Naive thymus-derived CD8-positive, alpha-beta T cell (primary cell): ENCODE measurements around the gene PADI1. TPM values are rescaled to one million over a fixed set of nuclear protein-coding genes. Genes with fewer than 3 reads are reported as not detected.
A peak's percentile ranks its signal among the peaks of the same experiment; 100 is the strongest.

ENCODE experiments used
- ATAC-seq, 2 donors: fragments of 150-1000 bp; cut with Tn5 transposase in 1 of 2; sonication (Bioruptor Pico), chemical (Tn5 transposase) in 1 of 2; 1 replicate in 1 of 2; 2 replicates in 1 of 2; pipeline ENCODE4 v1.10.0; 2021; ENCODE audit warnings: mild to moderate bottlenecking in 2 of 2, moderate library complexity in 2 of 2
- POLR2A ChIA-PET: fragments of 350-600 bp; sonication (Branson Sonifier 250); formaldehyde crosslinking; loops from one replicate; lab custom pipeline; 2021; ENCODE audit warnings: antibody characterized with exemption; lab: Charles Lee
- DNase-seq, 10 donors: peaks; one replicate each; pipeline versions ENCODE4 v3.0.0 to v3.0.0-alpha.2; 2020 to 2022
- H3K27ac Mint-ChIP-seq, 10 donors: one replicate each; pipeline ENCODE4 v1.8.0; 2020 to 2022; ENCODE audit warnings: mild to moderate bottlenecking in 10 of 10, mixed read lengths in 10 of 10, moderate library complexity in 4 of 10, inconsistent platforms in 1 of 10
- H3K27me3 Mint-ChIP-seq, 5 donors: one replicate each; pipeline ENCODE4 v1.8.0; 2021 to 2022; ENCODE audit warnings: mixed read lengths in 5 of 5
- H3K36me3 Mint-ChIP-seq, 3 donors: one replicate each; pipeline ENCODE4 v1.8.0; 2020 to 2022; ENCODE audit warnings: mixed read lengths in 3 of 3, mild to moderate bottlenecking in 2 of 3, inconsistent platforms in 1 of 3
- H3K4me1 Mint-ChIP-seq, 4 donors: one replicate each; pipeline ENCODE4 v1.8.0; 2021 to 2022; ENCODE audit warnings: mixed read lengths in 4 of 4
- H3K4me3 Mint-ChIP-seq, 10 donors: one replicate each; pipeline ENCODE4 v1.8.0; 2020 to 2022; ENCODE audit warnings: mild to moderate bottlenecking in 10 of 10, mixed read lengths in 10 of 10, moderate library complexity in 6 of 10, inconsistent platforms in 1 of 10
- H3K9me3 Mint-ChIP-seq, 9 donors: one replicate each; pipeline ENCODE4 v1.8.0; 2020 to 2022; ENCODE audit warnings: mixed read lengths in 9 of 9, mild to moderate bottlenecking in 3 of 9, inconsistent platforms in 1 of 9, moderate library complexity in 1 of 9
- polyA plus RNA-seq, 3 donors: library from polyadenylated mRNA; unstranded; fragments of 300-500 nt; fragmentation: Illumina TruSeq; gene quantifications; one replicate each; pipeline ENCODE4 v1.2.3, GENCODE V29; 2021
- total RNA-seq, 8 experiments: library from RNA in 2 of 8; stranded (reverse) in 2 of 8; gene quantifications; one replicate each; pipeline ENCODE4 v1.2.3 and lab custom pipeline; 2021 to 2026

Gene PADI1
- total and polyA plus RNA-seq, 5 experiments from 2014 or later = not detected

- POLR2A ChIA-PET = no interaction called here
- DNase-seq (no peak), ATAC-seq (no peak)
- H3K27ac Mint-ChIP-seq = no peak overlapping the region
- peaks cover 4 to 26% (median 18%) of the 10 kb centered on the region in 5 donors for H3K27me3 Mint-ChIP-seq
- no peaks in the 10 kb centered on the region for H3K4me1 Mint-ChIP-seq
- H3K9me3 Mint-ChIP-seq = peaks cover 0 to 4% (median 0%) of the 10 kb centered on the region in 9 donors
- no peak overlapping the region for H3K4me3 Mint-ChIP-seq
- H3K36me3 Mint-ChIP-seq = no peaks in the 10 kb centered on the region
Observed at GRCh38 chr1:17258116-17258757, 53.3 kb downstream of the PADI1 start.

- H3K4me3 Mint-ChIP-seq = no peak overlapping the region
- H3K27ac Mint-ChIP-seq = no peak overlapping the region
- peaks cover 0 to 4% (median 0%) of the 10 kb centered on the region in 9 donors for H3K9me3 Mint-ChIP-seq
- no peak for DNase-seq
- no peaks in the 10 kb centered on the region for H3K36me3 Mint-ChIP-seq
- ATAC-seq = no peak
- POLR2A ChIA-PET = no interaction called here
- no peaks in the 10 kb centered on the region for H3K4me1 Mint-ChIP-seq
- peaks cover 4 to 26% (median 18%) of the 10 kb centered on the region in 5 donors for H3K27me3 Mint-ChIP-seq
Observed at GRCh38 chr1:17258758-17259130, 53.8 kb downstream of the PADI1 start.

- no peak overlapping the region for H3K4me3 Mint-ChIP-seq
- H3K27ac Mint-ChIP-seq = peak overlapping the region in 1 of 10 donors; percentile 29
- H3K9me3 Mint-ChIP-seq = peaks cover 0 to 4% (median 0%) of the 10 kb centered on the region in 9 donors
- no peaks in the 10 kb centered on the region for H3K4me1 Mint-ChIP-seq
- peaks cover 4 to 26% (median 18%) of the 10 kb centered on the region in 5 donors for H3K27me3 Mint-ChIP-seq
- H3K36me3 Mint-ChIP-seq = no peaks in the 10 kb centered on the region
- no peak for ATAC-seq
- DNase-seq = no peak
- POLR2A ChIA-PET = no interaction called here
Observed at GRCh38 chr1:17259233-17259873, 54.4 kb downstream of the PADI1 start.

GRCh38 chr1:17260264-17260663 is 55.3 kb downstream of the PADI1 start:
- POLR2A ChIA-PET = no interaction called here
- H3K36me3 Mint-ChIP-seq = no peaks in the 10 kb centered on the region
- H3K9me3 Mint-ChIP-seq = peaks cover 0 to 4% (median 0%) of the 10 kb centered on the region in 9 donors
- DNase-seq = no peak
- no peak overlapping the region for H3K4me3 Mint-ChIP-seq
- no peak overlapping the region for H3K27ac Mint-ChIP-seq
- no peaks in the 10 kb centered on the region for H3K4me1 Mint-ChIP-seq
- peaks cover 4 to 26% (median 18%) of the 10 kb centered on the region in 5 donors for H3K27me3 Mint-ChIP-seq
- ATAC-seq = no peak

- Mint-ChIP-seq H3K9me3 (peaks cover 0 to 4% (median 0%) of the 10 kb centered on the region in 9 donors), H3K27ac (no peak overlapping the region), H3K36me3 (no peaks in the 10 kb centered on the region), H3K4me1 (no peaks in the 10 kb centered on the region), H3K27me3 (peaks cover 4 to 23% (median 18%) of the 10 kb centered on the region in 5 donors), H3K4me3 (no peak overlapping the region)
- no peak for ATAC-seq
- POLR2A ChIA-PET = no interaction called here
- DNase-seq = no peak
Observed at GRCh38 chr1:17260738-17261137, 55.8 kb downstream of the PADI1 start.

GRCh38 chr1:17263936-17264335 is 59.0 kb downstream of the PADI1 start:
- Mint-ChIP-seq H3K27me3 (peaks cover 0 to 18% (median 8%) of the 10 kb centered on the region in 5 donors), H3K4me3 (no peak overlapping the region), H3K4me1 (no peaks in the 10 kb centered on the region), H3K27ac (no peak overlapping the region), H3K9me3 (peaks cover 0 to 4% (median 0%) of the 10 kb centered on the region in 9 donors), H3K36me3 (no peaks in the 10 kb centered on the region)
- ATAC-seq (no peak), DNase-seq (no peak)
- POLR2A ChIA-PET = interaction anchor here (0.9 kb wide), 1 partner anchor 16 kb away, joined by 3 read pairs; no protein-coding TSS in a partner anchor

GRCh38 chr1:17264470-17264869 is 59.5 kb downstream of the PADI1 start:
- H3K4me1 Mint-ChIP-seq = no peaks in the 10 kb centered on the region
- ATAC-seq (no peak), DNase-seq (no peak)
- H3K27me3 Mint-ChIP-seq = peaks cover 0 to 15% (median 5%) of the 10 kb centered on the region in 5 donors
- no peak overlapping the region for H3K27ac Mint-ChIP-seq
- POLR2A ChIA-PET = interaction anchor here (0.9 kb wide), 1 partner anchor 16 kb away, joined by 3 read pairs; no protein-coding TSS in a partner anchor
- H3K9me3 Mint-ChIP-seq = peaks cover 0 to 4% (median 0%) of the 10 kb centered on the region in 9 donors
- no peaks in the 10 kb centered on the region for H3K36me3 Mint-ChIP-seq
- H3K4me3 Mint-ChIP-seq = no peak overlapping the region

- Mint-ChIP-seq H3K27me3 (peaks cover 0 to 8% (median 5%) of the 10 kb centered on the region in 5 donors), H3K27ac (no peak overlapping the region), H3K36me3 (no peaks in the 10 kb centered on the region), H3K4me1 (no peaks in the 10 kb centered on the region), H3K4me3 (no peak overlapping the region), H3K9me3 (peaks cover 0 to 4% (median 0%) of the 10 kb centered on the region in 9 donors)
- POLR2A ChIA-PET = no interaction called here
- ATAC-seq = no peak
- no peak for DNase-seq
Observed at GRCh38 chr1:17265162-17265561, 60.2 kb downstream of the PADI1 start.

GRCh38 chr1:17265950-17266349 is 61.0 kb downstream of the PADI1 start:
- Mint-ChIP-seq H3K36me3 (no peaks in the 10 kb centered on the region), H3K27ac (no peak overlapping the region), H3K4me3 (no peak overlapping the region), H3K9me3 (peaks cover 0 to 4% (median 0%) of the 10 kb centered on the region in 9 donors), H3K4me1 (no peaks in the 10 kb centered on the region), H3K27me3 (peaks cover 0 to 5% (median 0%) of the 10 kb centered on the region in 5 donors)
- POLR2A ChIA-PET = no interaction called here
- DNase-seq (no peak), ATAC-seq (no peak)

- Mint-ChIP-seq H3K36me3 (no peaks in the 10 kb centered on the region), H3K4me1 (no peaks in the 10 kb centered on the region), H3K9me3 (no peaks in the 10 kb centered on the region), H3K27me3 (peaks cover 0 to 15% (median 6%) of the 10 kb centered on the region in 5 donors), H3K4me3 (no peak overlapping the region), H3K27ac (no peak overlapping the region)
- ATAC-seq (no peak), DNase-seq (no peak)
- POLR2A ChIA-PET = no interaction called here
Observed at GRCh38 chr1:17270891-17271765, 66.2 kb downstream of the PADI1 start.

- Mint-ChIP-seq H3K4me1 (no peaks in the 10 kb centered on the region), H3K27me3 (peaks cover 0 to 20% (median 6%) of the 10 kb centered on the region in 5 donors), H3K27ac (no peak overlapping the region), H3K36me3 (no peaks in the 10 kb centered on the region), H3K9me3 (no peaks in the 10 kb centered on the region), H3K4me3 (no peak overlapping the region)
- DNase-seq (no peak), ATAC-seq (no peak)
- POLR2A ChIA-PET = no interaction called here
Observed at GRCh38 chr1:17272066-17272465, 67.1 kb downstream of the PADI1 start.

- no peak for ATAC-seq
- DNase-seq = no peak
- Mint-ChIP-seq H3K4me1 (no peaks in the 10 kb centered on the region), H3K27ac (no peak overlapping the region), H3K9me3 (no peaks in the 10 kb centered on the region), H3K4me3 (no peak overlapping the region), H3K27me3 (peaks cover 0 to 23% (median 9%) of the 10 kb centered on the region in 5 donors), H3K36me3 (no peaks in the 10 kb centered on the region)
- POLR2A ChIA-PET = no interaction called here
Observed at GRCh38 chr1:17272646-17273045, 67.7 kb downstream of the PADI1 start.

GRCh38 chr1:17273096-17273495 is 68.2 kb downstream of the PADI1 start:
- no peak overlapping the region for H3K4me3 Mint-ChIP-seq
- H3K27me3 Mint-ChIP-seq = peaks cover 0 to 23% (median 9%) of the 10 kb centered on the region in 5 donors
- DNase-seq (no peak), ATAC-seq (no peak)
- POLR2A ChIA-PET = no interaction called here
- H3K36me3 Mint-ChIP-seq = no peaks in the 10 kb centered on the region
- no peaks in the 10 kb centered on the region for H3K4me1 Mint-ChIP-seq
- H3K9me3 Mint-ChIP-seq = no peaks in the 10 kb centered on the region
- no peak overlapping the region for H3K27ac Mint-ChIP-seq
